OCI-LY3 (cell line): Measurements from ENCODE around the gene OPCML.

Experiments used
- H2AFZ ChIP-seq: fragments of 200-600, 300-600 bp; shearing (Covaris generic); 2 replicates; pipeline ENCODE4 v1.6.0; 2014; ENCODE audit warnings: antibody characterized with exemption, low read depth, low read length
- H3K27ac ChIP-seq: fragments of 200-600, 300-600 bp; sonication (generic); 2 replicates; pipeline ENCODE4 v1.5.1; 2014; ENCODE audit warnings: mild to moderate bottlenecking, low read length, moderate library complexity, mixed read lengths
- H3K27me3 ChIP-seq: fragments of 200-600, 300-600 bp; sonication (generic); 2 replicates; pipeline ENCODE4 v1.6.1; 2014; ENCODE audit warnings: low read depth, low read length, mixed read lengths
- H3K36me3 ChIP-seq: fragments of 200-600, 300-600 bp; sonication (generic); replicated peaks from 2 replicates; pipeline ENCODE3; 2014; ENCODE audit warnings: low read depth, low read length, mixed read lengths
- H3K4me1 ChIP-seq: fragments of 300-600, 200-600 bp; sonication (generic); 2 replicates; pipeline ENCODE4 v1.6.1; 2014; ENCODE audit warnings: low read length, mixed read lengths
- H3K4me2 ChIP-seq: fragments of 200-600, 300-600 bp; sonication (generic); 2 replicates; pipeline ENCODE4 v1.6.1; 2014; ENCODE audit warnings: low read length, mixed read lengths
- H3K4me3 ChIP-seq: fragments of 300-600, 200-600 bp; sonication (generic); 2 replicates; pipeline ENCODE4 v1.5.1; 2014; ENCODE audit warnings: antibody characterized with exemption, mild to moderate bottlenecking, low read length, moderate library complexity
- H3K79me2 ChIP-seq: fragments of 300-600, 200-600 bp; shearing (Covaris generic); 2 replicates; pipeline ENCODE4 v1.6.1; 2014; ENCODE audit warnings: mild to moderate bottlenecking, low read length, mixed read lengths
- H3K9ac ChIP-seq: fragments of 300-600, 200-600 bp; shearing (Covaris generic); 2 replicates; pipeline ENCODE4 v1.6.0; 2014; ENCODE audit warnings: mild to moderate bottlenecking, low read length, moderate library complexity
- H3K9me3 ChIP-seq: fragments of 200-600, 300-600 bp; shearing (Covaris generic); 2 replicates; pipeline ENCODE4 v1.6.1; 2014; ENCODE audit warnings: low read length, mixed read lengths; ENCODE audit not compliant: insufficient read depth
- H4K20me1 ChIP-seq: fragments of 200-600, 300-600 bp; sonication (generic); 2 replicates; pipeline ENCODE4 v1.6.1; 2016; ENCODE audit warnings: low read length, mixed read lengths; ENCODE audit not compliant: insufficient read depth
- CTCF ChIP-seq: fragments of 200-600, 300-600 bp; sonication (generic); IDR thresholded peaks from 2 replicates; pipeline ENCODE4 v1.5.1; 2014; ENCODE audit warnings: antibody characterized with exemption, low read length, low read depth
- EZH2phosphoT487 ChIP-seq: fragments of 200-600 bp; shearing (Covaris generic); IDR thresholded peaks from 2 replicates; pipeline ENCODE4 v1.6.1; 2018; ENCODE audit warnings: antibody characterized with exemption, mixed run types, low read depth

Gene OPCML

GRCh38 chr11:132941024-132941646, 591.2 kb downstream of the OPCML start:
- H3K9me3 ChIP-seq: no peaks in the 10 kb centered on the region
- H2AFZ ChIP-seq: no peak overlapping the region
- no peak overlapping the region for H3K9ac ChIP-seq
- no peaks in the 10 kb centered on the region for H3K27me3 ChIP-seq
- no peak overlapping the region for H3K27ac ChIP-seq
- no peaks in the 10 kb centered on the region for H3K79me2 ChIP-seq
- no peak for TF ChIP-seq EZH2phosphoT487
- TF ChIP-seq CTCF: peak; percentile 80
- H3K36me3 ChIP-seq: no peaks in the 10 kb centered on the region
- H3K4me3 ChIP-seq: no peak overlapping the region
- H3K4me2 ChIP-seq: no peak overlapping the region
- H4K20me1 ChIP-seq: no peaks in the 10 kb centered on the region
- no peaks in the 10 kb centered on the region for H3K4me1 ChIP-seq

GRCh38 chr11:132937016-132937415, 595.3 kb downstream of the OPCML start:
- Histone ChIP-seq H3K9me3 (no peaks in the 10 kb centered on the region), H3K4me3 (no peak overlapping the region), H3K27me3 (no peaks in the 10 kb centered on the region), H3K4me2 (no peak overlapping the region), H3K4me1 (no peaks in the 10 kb centered on the region), H3K79me2 (no peaks in the 10 kb centered on the region), H3K9ac (no peak overlapping the region), H3K36me3 (no peaks in the 10 kb centered on the region), H4K20me1 (no peaks in the 10 kb centered on the region), H2AFZ (no peak overlapping the region), H3K27ac (no peak overlapping the region)
- no peak for TF ChIP-seq EZH2phosphoT487
- no peak for TF ChIP-seq CTCF

- H3K4me3 ChIP-seq: no peak overlapping the region
- H3K36me3 ChIP-seq: no peaks in the 10 kb centered on the region
- H3K9me3 ChIP-seq: no peaks in the 10 kb centered on the region
- H4K20me1 ChIP-seq: no peaks in the 10 kb centered on the region
- H3K4me1 ChIP-seq: no peaks in the 10 kb centered on the region
- no peaks in the 10 kb centered on the region for H3K27me3 ChIP-seq
- TF ChIP-seq CTCF (no peak), EZH2phosphoT487 (no peak)
- H3K79me2 ChIP-seq: no peaks in the 10 kb centered on the region
- no peak overlapping the region for H2AFZ ChIP-seq
- no peak overlapping the region for H3K9ac ChIP-seq
- H3K4me2 ChIP-seq: no peak overlapping the region
- H3K27ac ChIP-seq: no peak overlapping the region
Observed at GRCh38 chr11:132935383-132935782, 596.9 kb downstream of the OPCML start.

GRCh38 chr11:132933703-132934102, 598.6 kb downstream of the OPCML start:
- TF ChIP-seq EZH2phosphoT487 (no peak), CTCF (no peak)
- H3K4me2 ChIP-seq: no peak overlapping the region
- H3K4me1 ChIP-seq: no peaks in the 10 kb centered on the region
- H3K27me3 ChIP-seq: no peaks in the 10 kb centered on the region
- no peak overlapping the region for H2AFZ ChIP-seq
- no peak overlapping the region for H3K4me3 ChIP-seq
- H3K9me3 ChIP-seq: no peaks in the 10 kb centered on the region
- no peak overlapping the region for H3K27ac ChIP-seq
- H3K9ac ChIP-seq: no peak overlapping the region
- no peaks in the 10 kb centered on the region for H3K36me3 ChIP-seq
- H3K79me2 ChIP-seq: no peaks in the 10 kb centered on the region
- no peaks in the 10 kb centered on the region for H4K20me1 ChIP-seq
